ENCODE measurements around the gene TNP1. TPM values are rescaled to one million over a fixed set of nuclear protein-coding genes. Genes with fewer than 3 reads are reported as not detected.

Gene TNP1
- polyA plus RNA-seq, 3 donors: not detected

DNA sequence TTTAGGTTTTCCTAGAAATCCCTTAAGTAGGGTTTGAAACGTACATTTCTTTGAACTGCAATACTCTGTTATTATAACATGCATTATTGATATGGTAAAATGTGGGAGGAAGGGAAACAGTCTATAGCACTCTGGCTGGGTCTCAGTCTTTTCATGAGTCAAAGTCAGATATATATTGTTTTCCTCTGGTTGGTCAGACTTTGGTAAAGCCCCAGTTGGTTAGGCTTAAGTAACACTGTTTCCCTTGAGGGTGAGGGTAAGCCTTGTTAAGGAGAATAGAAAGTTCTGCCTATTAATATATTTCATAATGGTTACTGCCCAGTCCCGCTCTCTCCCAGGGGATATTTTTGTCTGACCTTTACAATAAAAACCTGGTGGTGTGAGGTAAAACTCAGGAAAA, 44.7 kb upstream of the TNP1 start:
- H3K27me3 ChIP-seq (ENCODE audit: control insufficient read depth in 2 of 2, insufficient read depth in 2 of 2, low read length in 2 of 2): no peaks in the 10 kb centered on the region
- WGBS (ENCODE audit: insufficient coverage): no CpG with 5 or more reads among the region's 2 CpGs
- no peak for DNase-seq
- no peak overlapping the region for H3K27ac Mint-ChIP-seq
- H3K27ac ChIP-seq (ENCODE audit: low read depth in 1 of 2, low read length in 2 of 2): no peak overlapping the region
- peaks cover 0 to 2% (median 1%) of the 10 kb centered on the region in 3 donors for H3K27me3 Mint-ChIP-seq (ENCODE audit: low read depth in 3 of 3)
- H3K9me3 Mint-ChIP-seq: peaks cover 5 to 19% (median 14%) of the 10 kb centered on the region in 7 donors
- H3K36me3 Mint-ChIP-seq: no peaks in the 10 kb centered on the region
- no peaks in the 10 kb centered on the region for H3K36me3 ChIP-seq (replicated peaks in 1 of 2; ENCODE audit: control insufficient read depth in 1 of 2, insufficient read depth in 2 of 2, low read length in 2 of 2)
- H3K4me2 ChIP-seq (replicated peaks; ENCODE audit: extremely low read depth, low read length, poor library complexity, severe bottlenecking): no peak overlapping the region
- no peak overlapping the region for H3K4me3 ChIP-seq (replicated peaks in 1 of 3; ENCODE audit: low read depth in 2 of 3, low read length in 3 of 3)
- intact Hi-C loops (cut with micrococcal nuclease): no loop called here
- H3K9me3 ChIP-seq (replicated peaks in 1 of 2; ENCODE audit: control insufficient read depth in 1 of 2, insufficient read depth in 1 of 2, low read length in 2 of 2): peaks cover 12 to 13% of the 10 kb centered on the region in 2 donors
- no peaks in the 10 kb centered on the region for H3K4me1 ChIP-seq (ENCODE audit: control insufficient read depth in 1 of 2, insufficient read depth in 2 of 2, low read length in 2 of 2)
- no peaks in the 10 kb centered on the region for H4K20me1 ChIP-seq (ENCODE audit: insufficient read depth, low read length)
- H3K79me2 ChIP-seq (ENCODE audit: insufficient read depth, low read length): no peaks in the 10 kb centered on the region
- H2AFZ ChIP-seq (ENCODE audit: insufficient read depth, low read depth, low read length, poor library complexity, severe bottlenecking): no peak overlapping the region
- no peaks in the 10 kb centered on the region for H3K4me1 Mint-ChIP-seq
- no peak overlapping the region for H3K9ac ChIP-seq (ENCODE audit: insufficient read depth, low read length, poor library complexity, severe bottlenecking)
- no peak overlapping the region for H3K4me3 Mint-ChIP-seq
- TF ChIP-seq, protein P1, sequence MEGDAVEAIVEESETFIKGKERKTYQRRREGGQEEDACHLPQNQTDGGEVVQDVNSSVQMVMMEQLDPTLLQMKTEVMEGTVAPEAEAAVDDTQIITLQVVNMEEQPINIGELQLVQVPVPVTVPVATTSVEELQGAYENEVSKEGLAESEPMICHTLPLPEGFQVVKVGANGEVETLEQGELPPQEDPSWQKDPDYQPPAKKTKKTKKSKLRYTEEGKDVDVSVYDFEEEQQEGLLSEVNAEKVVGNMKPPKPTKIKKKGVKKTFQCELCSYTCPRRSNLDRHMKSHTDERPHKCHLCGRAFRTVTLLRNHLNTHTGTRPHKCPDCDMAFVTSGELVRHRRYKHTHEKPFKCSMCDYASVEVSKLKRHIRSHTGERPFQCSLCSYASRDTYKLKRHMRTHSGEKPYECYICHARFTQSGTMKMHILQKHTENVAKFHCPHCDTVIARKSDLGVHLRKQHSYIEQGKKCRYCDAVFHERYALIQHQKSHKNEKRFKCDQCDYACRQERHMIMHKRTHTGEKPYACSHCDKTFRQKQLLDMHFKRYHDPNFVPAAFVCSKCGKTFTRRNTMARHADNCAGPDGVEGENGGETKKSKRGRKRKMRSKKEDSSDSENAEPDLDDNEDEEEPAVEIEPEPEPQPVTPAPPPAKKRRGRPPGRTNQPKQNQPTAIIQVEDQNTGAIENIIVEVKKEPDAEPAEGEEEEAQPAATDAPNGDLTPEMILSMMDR (IDR thresholded peaks at IDR 0.05): no peak

DNA sequence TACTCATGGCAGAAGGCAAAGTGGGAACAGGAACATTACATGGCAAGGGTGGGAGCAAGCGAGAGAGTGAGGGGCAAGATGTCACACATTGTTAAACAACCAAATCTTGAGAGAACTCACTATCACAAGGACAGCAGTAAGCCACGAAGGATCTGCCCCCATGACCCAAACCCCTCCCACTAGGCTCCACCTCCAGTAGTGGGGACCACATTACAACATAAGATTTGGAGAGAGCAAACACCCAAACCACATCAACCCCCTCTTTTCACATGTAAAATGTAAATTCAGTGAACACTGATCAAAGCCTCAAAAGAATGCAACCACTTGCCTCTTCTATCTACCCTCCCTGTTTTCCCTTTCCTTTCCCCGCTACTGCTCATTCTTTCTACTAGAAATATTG, 43.6 kb upstream of the TNP1 start:
- H3K27me3 Mint-ChIP-seq (ENCODE audit: low read depth in 3 of 3): peaks cover 0 to 2% (median 1%) of the 10 kb centered on the region in 3 donors
- WGBS (ENCODE audit: insufficient coverage): no CpG with 5 or more reads among the region's 3 CpGs
- Histone ChIP-seq H3K79me2 (ENCODE audit: insufficient read depth, low read length) (no peaks in the 10 kb centered on the region), H2AFZ (ENCODE audit: insufficient read depth, low read depth, low read length, poor library complexity, severe bottlenecking) (no peak overlapping the region), H3K27ac (ENCODE audit: low read depth in 1 of 2, low read length in 2 of 2) (no peak overlapping the region), H3K4me1 (ENCODE audit: control insufficient read depth in 1 of 2, insufficient read depth in 2 of 2, low read length in 2 of 2) (no peaks in the 10 kb centered on the region), H3K4me2 (replicated peaks; ENCODE audit: extremely low read depth, low read length, poor library complexity, severe bottlenecking) (no peak overlapping the region), H3K27me3 (ENCODE audit: control insufficient read depth in 2 of 2, insufficient read depth in 2 of 2, low read length in 2 of 2) (peaks cover 0 to 1% of the 10 kb centered on the region in 2 donors), H3K9ac (ENCODE audit: insufficient read depth, low read length, poor library complexity, severe bottlenecking) (no peak overlapping the region), H3K36me3 (replicated peaks in 1 of 2; ENCODE audit: control insufficient read depth in 1 of 2, insufficient read depth in 2 of 2, low read length in 2 of 2) (no peaks in the 10 kb centered on the region), H4K20me1 (ENCODE audit: insufficient read depth, low read length) (no peaks in the 10 kb centered on the region), H3K4me3 (replicated peaks in 1 of 3; ENCODE audit: low read depth in 2 of 3, low read length in 3 of 3) (no peak overlapping the region), H3K9me3 (replicated peaks in 1 of 2; ENCODE audit: control insufficient read depth in 1 of 2, insufficient read depth in 1 of 2, low read length in 2 of 2) (peaks cover 12 to 13% of the 10 kb centered on the region in 2 donors)
- TF ChIP-seq, protein P1 (IDR thresholded peaks at IDR 0.05): no peak
- peaks cover 5 to 19% (median 14%) of the 10 kb centered on the region in 7 donors for H3K9me3 Mint-ChIP-seq
- intact Hi-C loops (cut with micrococcal nuclease): no loop called here
- H3K36me3 Mint-ChIP-seq: no peaks in the 10 kb centered on the region
- peak overlapping the region in 1 of 7 donors; percentile 5 for H3K27ac Mint-ChIP-seq
- no peaks in the 10 kb centered on the region for H3K4me1 Mint-ChIP-seq
- DNase-seq: no peak
- H3K4me3 Mint-ChIP-seq: no peak overlapping the region

Measured in CD14-positive monocyte (primary cell).